A549 treated with DMSO at 1 μM for 4 hours (cell line): Measurements from ENCODE around the gene RPL10L. TPM values are rescaled to one million over a fixed set of nuclear protein-coding genes. Genes with fewer than 3 reads are reported as not detected.

Experiments
- total RNA-seq: library from RNA; stranded (reverse); fragments of 200-300 nt; extraction: Qiagen RNA extraction; gene quantifications from 5 replicates; pipeline ENCODE4 v1.2.3, GENCODE V29; 2022; ENCODE audit warnings: low read depth

The RPL10L gene
- total RNA-seq: not detected in 5 replicates

GRCh38 chr14:46651526-46652144, at the start of gene RPL10L:
Gene RPL10L, minus strand, starts transcription at chr14:46651781. Its CDS starts 45 bp downstream, at chr14:46651736.

